Measurements from ENCODE around the gene COPZ2. TPM values are rescaled to one million over a fixed set of nuclear protein-coding genes. Genes with fewer than 3 reads are reported as not detected.
"Not testable (repeated sequence)": the region's sequence is repeated elsewhere in the genome, so short reads cannot be mapped to it uniquely, and the experiment has no call there.

The COPZ2 gene
- total RNA-seq, 6 donors from 2014 or later, result 5.2 to 33.5 (median 17.7) TPM

DNA sequence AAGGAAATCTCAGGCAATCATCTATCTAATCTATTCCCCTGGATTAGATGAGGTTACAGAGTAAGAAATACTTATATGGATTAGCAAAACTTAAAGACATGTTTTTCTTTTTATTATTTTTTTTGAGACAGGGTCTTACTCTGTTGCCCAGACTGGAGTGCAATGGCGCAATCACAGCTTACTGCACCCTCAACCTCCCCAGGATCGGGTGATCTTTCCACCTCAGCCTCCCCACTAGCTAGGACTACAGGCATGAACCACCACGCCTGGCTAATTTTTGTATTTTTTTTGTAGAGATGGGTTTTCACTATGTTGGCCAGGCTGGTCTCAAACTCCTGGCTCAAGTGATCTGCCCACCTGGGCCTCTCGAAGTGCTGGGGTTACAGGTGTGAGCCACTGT lies 7.3 kb upstream of the COPZ2 start:
- TF ChIP-seq POLR2A (IDR thresholded peaks at IDR 0.05), result no peak
- TF ChIP-seq, protein P1, sequence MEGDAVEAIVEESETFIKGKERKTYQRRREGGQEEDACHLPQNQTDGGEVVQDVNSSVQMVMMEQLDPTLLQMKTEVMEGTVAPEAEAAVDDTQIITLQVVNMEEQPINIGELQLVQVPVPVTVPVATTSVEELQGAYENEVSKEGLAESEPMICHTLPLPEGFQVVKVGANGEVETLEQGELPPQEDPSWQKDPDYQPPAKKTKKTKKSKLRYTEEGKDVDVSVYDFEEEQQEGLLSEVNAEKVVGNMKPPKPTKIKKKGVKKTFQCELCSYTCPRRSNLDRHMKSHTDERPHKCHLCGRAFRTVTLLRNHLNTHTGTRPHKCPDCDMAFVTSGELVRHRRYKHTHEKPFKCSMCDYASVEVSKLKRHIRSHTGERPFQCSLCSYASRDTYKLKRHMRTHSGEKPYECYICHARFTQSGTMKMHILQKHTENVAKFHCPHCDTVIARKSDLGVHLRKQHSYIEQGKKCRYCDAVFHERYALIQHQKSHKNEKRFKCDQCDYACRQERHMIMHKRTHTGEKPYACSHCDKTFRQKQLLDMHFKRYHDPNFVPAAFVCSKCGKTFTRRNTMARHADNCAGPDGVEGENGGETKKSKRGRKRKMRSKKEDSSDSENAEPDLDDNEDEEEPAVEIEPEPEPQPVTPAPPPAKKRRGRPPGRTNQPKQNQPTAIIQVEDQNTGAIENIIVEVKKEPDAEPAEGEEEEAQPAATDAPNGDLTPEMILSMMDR (IDR thresholded peaks at IDR 0.05), result no peak
- TF ChIP-seq EP300 (IDR thresholded peaks at IDR 0.05), result no peak
- TF ChIP-seq POLR2AphosphoS5 (IDR thresholded peaks at IDR 0.05), result no peak
- no peaks in the 10 kb centered on the region for H3K36me3 ChIP-seq
- peaks cover 11 to 24% (median 16%) of the 10 kb centered on the region in 4 donors for H3K4me1 ChIP-seq
- no peaks in the 10 kb centered on the region for H3K9me3 ChIP-seq
- H3K4me3 ChIP-seq, result no peak overlapping the region
- no peaks in the 10 kb centered on the region for H3K27me3 ChIP-seq
- WGBS, 2 donors, result 96% methylated on average over 4 of the region's 4 CpGs
- no peak for DNase-seq
- ATAC-seq (ENCODE audit: low FRiP score in 2 of 2), result no peak
- no peak overlapping the region for H3K27ac ChIP-seq

- no peak for ATAC-seq (ENCODE audit: low FRiP score in 2 of 2)
- no peaks in the 10 kb centered on the region for H3K36me3 ChIP-seq
- WGBS, 2 donors, result 84 to 92% methylated on average over 2 of the region's 2 CpGs
Observed at GRCh38 chr17:48043176-48043575, 5.6 kb upstream of the COPZ2 start.

GRCh38 chr17:48038687-48039086 lies 1.1 kb upstream of the COPZ2 start:
- no peak for ATAC-seq (ENCODE audit: low FRiP score in 2 of 2)
- TF ChIP-seq POLR2AphosphoS5 (IDR thresholded peaks at IDR 0.05), result no peak
- Histone ChIP-seq H3K36me3 (no peaks in the 10 kb centered on the region), H3K9me3 (no peaks in the 10 kb centered on the region), H3K27ac (no peak overlapping the region), H3K27me3 (peaks cover 0 to 3% (median 0%) of the 10 kb centered on the region in 4 donors), H3K4me1 (peaks cover 3 to 12% (median 8%) of the 10 kb centered on the region in 4 donors), H3K4me3 (no peak overlapping the region)
- no peak for DNase-seq
- WGBS, 2 donors, result 84 to 95% methylated on average over 2 of the region's 2 CpGs

More at GRCh38 chr17:48043176-48043575, 5.6 kb upstream of the COPZ2 start:
- Histone ChIP-seq H3K4me1 (peaks cover 4 to 15% (median 10%) of the 10 kb centered on the region in 4 donors), H3K27ac (no peak overlapping the region), H3K4me3 (no peak overlapping the region), H3K27me3 (peaks cover 0 to under 1% (median 0%) of the 10 kb centered on the region in 4 donors), H3K9me3 (no peaks in the 10 kb centered on the region)
- no peak for DNase-seq
- TF ChIP-seq POLR2AphosphoS5 (IDR thresholded peaks at IDR 0.05) (no peak), POLR2A (IDR thresholded peaks at IDR 0.05) (no peak), EP300 (IDR thresholded peaks at IDR 0.05) (no peak)
- TF ChIP-seq, protein P1 (IDR thresholded peaks at IDR 0.05), result no peak

DNA sequence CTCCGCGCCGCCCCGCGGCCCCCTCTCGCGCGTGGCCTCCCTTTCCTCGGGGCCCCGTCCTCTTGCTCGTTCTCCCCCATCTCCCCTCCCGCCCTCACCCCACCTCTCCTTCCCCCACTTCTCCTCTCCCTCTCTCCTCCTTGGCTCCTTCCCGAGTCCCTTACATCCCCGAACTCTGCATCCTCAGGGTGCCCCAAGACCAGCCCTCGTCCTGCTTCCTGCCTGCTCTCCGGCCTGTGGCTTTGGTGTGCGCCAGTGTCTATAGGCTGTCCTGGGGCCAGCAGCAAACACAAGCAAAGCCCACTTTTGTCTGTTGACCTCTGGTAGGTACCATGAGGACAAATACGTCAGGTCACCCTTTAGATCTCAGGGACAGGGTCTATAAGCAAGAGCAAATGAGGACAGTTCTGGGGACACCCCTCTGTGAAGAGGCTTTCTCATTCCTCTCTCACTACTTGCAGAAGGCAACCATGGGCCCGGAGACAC lies 284 bp upstream of the COPZ2 start:
- Histone ChIP-seq H3K27ac (peak overlapping the region in 1 of 4 donors; percentile 42), H3K36me3 (no peaks in the 10 kb centered on the region), H3K4me3 (peak overlapping the region in 3 of 4 donors; percentile 63 to 76 (median 66)), H3K4me1 (peaks cover 3 to 12% (median 8%) of the 10 kb centered on the region in 4 donors), H3K27me3 (peaks cover 0 to 3% (median 0%) of the 10 kb centered on the region in 4 donors), H3K9me3 (no peaks in the 10 kb centered on the region)
- 25 to 28% methylated on average over 7 of the region's 19 CpGs for WGBS, 2 donors
- no peak for DNase-seq
- ATAC-seq (ENCODE audit: low FRiP score in 2 of 2), result peak in 1 of 2 donors; percentile 33
- TF ChIP-seq POLR2A (IDR thresholded peaks at IDR 0.05) (no peak), EP300 (IDR thresholded peaks at IDR 0.05) (no peak), POLR2AphosphoS5 (IDR thresholded peaks at IDR 0.05) (no peak)
- TF ChIP-seq, protein P1 (IDR thresholded peaks at IDR 0.05), result no peak

DNA sequence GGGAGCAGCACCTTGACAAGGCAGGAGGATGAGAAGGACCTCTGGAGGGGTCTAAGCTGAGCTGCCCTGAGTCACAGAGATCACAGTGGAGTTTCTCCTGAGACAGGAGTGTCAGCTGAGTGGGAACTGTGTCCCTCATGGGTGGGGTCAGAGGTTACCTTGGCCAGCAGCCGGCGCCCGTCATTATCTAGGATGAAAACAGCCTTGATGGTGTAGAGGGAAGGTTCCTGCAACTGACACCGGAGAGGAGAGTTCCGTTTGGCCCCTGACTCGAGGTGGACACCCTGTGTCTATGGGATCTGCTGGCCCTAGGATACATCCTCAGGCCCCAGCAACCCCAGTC lies 933 bp downstream of the COPZ2 start:
- no peaks in the 10 kb centered on the region for H3K9me3 ChIP-seq
- H3K27me3 ChIP-seq, result peaks cover 0 to 3% (median 0%) of the 10 kb centered on the region in 4 donors
- peak overlapping the region in 3 of 4 donors; percentile 63 to 76 (median 66) for H3K4me3 ChIP-seq
- ATAC-seq (ENCODE audit: low FRiP score in 2 of 2), result peak in 1 of 2 donors; percentile 11
- H3K27ac ChIP-seq, result peak overlapping the region in 3 of 4 donors; percentile 40 to 84 (median 54)
- H3K36me3 ChIP-seq, result peaks cover 0 to 4% (median 0%) of the 10 kb centered on the region in 4 donors
- TF ChIP-seq, protein P1 (IDR thresholded peaks at IDR 0.05), result no peak
- TF ChIP-seq POLR2A (IDR thresholded peaks at IDR 0.05) (no peak), EP300 (IDR thresholded peaks at IDR 0.05) (no peak), POLR2AphosphoS5 (IDR thresholded peaks at IDR 0.05) (no peak)
- H3K4me1 ChIP-seq, result peaks cover 3 to 12% (median 8%) of the 10 kb centered on the region in 4 donors
- DNase-seq, result no peak
- WGBS, 2 donors, result 70 to 74% methylated on average over 6 of the region's 6 CpGs

DNA sequence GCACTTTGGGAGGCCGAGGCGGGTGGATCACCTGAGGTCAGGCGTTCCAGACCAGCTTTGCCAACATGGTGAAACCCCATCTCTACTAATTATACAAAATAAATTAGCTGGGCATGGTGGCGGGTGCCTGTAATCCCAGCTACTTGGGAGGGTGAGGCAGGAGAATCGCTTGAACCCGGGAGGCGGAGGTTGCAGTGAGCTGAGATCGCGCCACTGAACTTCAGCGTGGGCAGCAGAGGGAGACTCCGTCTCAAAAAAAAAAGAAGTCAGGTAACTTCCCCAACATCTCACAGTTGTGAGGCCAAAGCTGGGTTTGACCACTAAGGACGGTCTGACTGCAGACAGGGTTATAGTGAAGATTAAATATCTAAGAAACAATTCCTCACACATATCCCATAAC lies 2.9 kb downstream of the COPZ2 start:
- H3K9me3 ChIP-seq; H3K36me3 ChIP-seq; H3K4me3 ChIP-seq; H3K27ac ChIP-seq; ATAC-seq (ENCODE audit: low FRiP score in 2 of 2); DNase-seq; H3K27me3 ChIP-seq: not testable (repeated sequence)
- 90 to 95% methylated on average over 12 of the region's 12 CpGs for WGBS, 2 donors
- peaks cover 3 to 17% (median 8%) of the 10 kb centered on the region in 4 donors for H3K4me1 ChIP-seq

All from upper lobe of left lung (tissue), 6 donors.